Measurements from ENCODE around the gene RCOR1.

RCOR1 gene

GRCh38 chr14:102771144-102771543 is 178.7 kb downstream of the RCOR1 start:
- DNase-seq (ENCODE audit: low read depth in 2 of 3, low spot score in 1 of 3) = no peak

- no peak for DNase-seq (ENCODE audit: low read depth in 2 of 3, low spot score in 1 of 3)
Observed at GRCh38 chr14:102772781-102773570, 180.5 kb downstream of the RCOR1 start.

- peak; percentile 26 to 46 (median 38) for DNase-seq (ENCODE audit: low read depth in 2 of 3, low spot score in 1 of 3)
Observed at GRCh38 chr14:102774391-102775153, 182.1 kb downstream of the RCOR1 start.

- DNase-seq (ENCODE audit: low read depth in 2 of 3, low spot score in 1 of 3) = no peak
Observed at GRCh38 chr14:102775855-102776760, 183.7 kb downstream of the RCOR1 start.

- peak; percentile 54 to 73 (median 60) for DNase-seq (ENCODE audit: low read depth in 2 of 3, low spot score in 1 of 3)
Observed at GRCh38 chr14:102776761-102777710, 184.6 kb downstream of the RCOR1 start, which contains the start of gene TRAF3. TSS of gene TRAF3 (plus strand) at chr14:102777449. CDS start at chr14:102870202, 92,753 bp downstream.

- no peak for DNase-seq (ENCODE audit: low read depth in 2 of 3, low spot score in 1 of 3)
Observed at GRCh38 chr14:102777711-102778337, 185.4 kb downstream of the RCOR1 start.

- no peak for DNase-seq (ENCODE audit: low read depth in 2 of 3, low spot score in 1 of 3)
Observed at GRCh38 chr14:102778338-102779083, 186.1 kb downstream of the RCOR1 start.

GRCh38 chr14:102779084-102779462 is 186.6 kb downstream of the RCOR1 start:
- no peak for DNase-seq (ENCODE audit: low read depth in 2 of 3, low spot score in 1 of 3)

GRCh38 chr14:102779574-102780315 is 187.3 kb downstream of the RCOR1 start:
- DNase-seq (ENCODE audit: low read depth in 2 of 3, low spot score in 1 of 3) = no peak

Data from stimulated activated CD4-positive, alpha-beta T cell treated with anti-CD3 and anti-CD28 coated beads, Interleukin-12 subunit alpha, Interleukin-12 subunit beta, amount 100 ng/mL, for 48 hours (primary cell).